ENCODE results near the gene SECTM1.

The SECTM1 gene

DNA sequence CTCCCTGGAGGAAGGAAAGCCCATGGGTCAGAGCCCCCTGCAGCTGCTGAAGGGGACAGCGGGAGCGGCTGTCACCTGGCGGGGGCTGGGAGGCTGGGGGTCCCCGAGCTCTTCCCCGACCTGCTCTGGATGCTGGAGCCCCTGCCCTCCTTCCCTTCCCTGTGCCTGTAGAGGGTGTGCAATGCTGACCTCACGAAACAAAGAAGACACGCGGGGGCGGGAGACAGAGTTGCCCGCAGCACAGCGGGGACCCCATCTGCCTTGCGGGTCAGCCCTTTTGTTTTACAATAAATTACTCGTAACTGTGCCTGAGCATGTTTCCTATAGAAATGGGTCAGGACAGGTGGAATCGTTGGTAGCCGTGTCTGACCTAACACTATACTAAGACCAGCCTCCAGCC, 6.3 kb downstream of the SECTM1 start:
- DNase-seq = no peak

DNA sequence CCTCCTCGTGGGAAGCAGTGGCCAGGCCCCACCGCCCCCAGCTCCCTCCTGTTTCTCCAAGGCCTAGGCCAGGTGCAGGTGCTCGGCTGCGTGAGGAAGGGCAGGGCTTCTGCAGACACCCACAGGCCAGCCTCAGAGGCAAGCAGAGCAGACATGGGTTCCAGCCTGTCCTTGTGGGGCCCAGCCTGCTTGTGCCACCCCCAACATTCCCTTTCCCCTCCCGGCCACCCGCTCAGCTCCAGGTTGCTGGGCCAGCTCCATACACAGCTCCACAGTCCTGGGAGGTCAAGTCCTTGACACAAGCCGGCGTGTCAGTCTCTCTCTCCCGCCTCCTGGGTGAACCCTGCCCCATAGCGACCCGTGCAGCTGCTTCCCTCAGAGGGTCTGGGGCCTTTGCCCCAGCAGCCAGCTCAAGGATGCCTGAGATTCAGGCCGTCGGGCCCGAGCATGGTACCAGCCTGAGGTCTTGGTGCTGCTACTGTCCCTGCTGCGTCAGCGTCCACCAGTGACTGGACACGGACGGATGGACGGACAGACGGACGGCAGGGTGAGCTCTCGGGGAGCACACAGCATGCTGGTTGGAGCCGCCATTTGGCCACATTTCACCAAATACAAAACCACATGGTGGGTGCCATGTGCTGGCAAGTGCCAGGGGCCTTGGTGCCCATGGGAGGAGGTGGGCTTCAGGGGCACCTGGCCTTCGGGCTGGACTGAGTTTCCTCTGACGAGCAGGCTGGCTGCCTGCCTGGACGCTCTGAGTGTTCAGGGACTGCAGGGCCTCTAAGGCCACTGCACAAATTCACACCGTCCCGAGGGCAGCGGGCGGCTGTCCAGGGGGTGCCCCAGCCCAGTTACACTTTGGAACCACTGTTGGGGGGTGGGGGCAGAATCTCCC, 8.0 kb downstream of the SECTM1 start:
- no peak for DNase-seq

- DNase-seq = no peak
These were observed 8.8 kb downstream of the SECTM1 start for GRCh38 chr17:82324566-82325285.

DNA sequence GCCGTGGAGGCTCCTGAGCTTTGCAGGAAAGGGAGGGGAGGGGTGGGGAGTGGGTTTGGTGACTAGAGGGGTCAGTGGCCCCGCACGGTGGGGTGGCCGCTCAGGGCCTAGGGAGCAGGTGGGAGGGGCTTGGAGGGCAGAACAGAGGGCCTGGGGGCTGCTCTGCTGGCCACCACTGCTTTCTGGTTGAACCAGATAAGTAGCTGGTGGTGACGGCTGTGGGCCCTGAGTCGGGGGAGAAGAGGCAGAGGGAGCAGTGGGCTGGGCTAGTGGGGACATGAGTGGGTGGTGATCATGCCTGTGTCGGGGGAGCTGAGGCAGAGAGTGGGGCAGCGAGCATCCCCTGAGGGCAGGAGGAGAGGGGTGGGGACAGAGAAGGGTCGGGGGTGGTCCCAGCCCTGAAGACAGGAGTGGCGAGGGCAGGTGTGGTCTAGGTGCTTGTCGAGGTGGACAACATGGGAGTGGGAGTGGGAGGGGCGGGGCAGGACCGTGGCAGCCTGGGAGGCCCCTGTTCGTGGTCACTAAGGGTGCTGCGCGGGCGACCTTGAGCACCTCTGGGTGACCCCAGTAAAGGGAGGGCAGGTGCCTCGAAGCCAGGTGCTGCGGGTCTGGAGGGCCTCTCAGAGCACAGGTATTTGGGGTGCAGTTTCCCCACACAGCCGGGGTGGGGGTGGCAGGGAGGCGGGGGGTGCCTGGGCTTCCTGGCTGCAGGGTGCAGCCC, 9.9 kb downstream of the SECTM1 start:
- no peak for DNase-seq

DNA sequence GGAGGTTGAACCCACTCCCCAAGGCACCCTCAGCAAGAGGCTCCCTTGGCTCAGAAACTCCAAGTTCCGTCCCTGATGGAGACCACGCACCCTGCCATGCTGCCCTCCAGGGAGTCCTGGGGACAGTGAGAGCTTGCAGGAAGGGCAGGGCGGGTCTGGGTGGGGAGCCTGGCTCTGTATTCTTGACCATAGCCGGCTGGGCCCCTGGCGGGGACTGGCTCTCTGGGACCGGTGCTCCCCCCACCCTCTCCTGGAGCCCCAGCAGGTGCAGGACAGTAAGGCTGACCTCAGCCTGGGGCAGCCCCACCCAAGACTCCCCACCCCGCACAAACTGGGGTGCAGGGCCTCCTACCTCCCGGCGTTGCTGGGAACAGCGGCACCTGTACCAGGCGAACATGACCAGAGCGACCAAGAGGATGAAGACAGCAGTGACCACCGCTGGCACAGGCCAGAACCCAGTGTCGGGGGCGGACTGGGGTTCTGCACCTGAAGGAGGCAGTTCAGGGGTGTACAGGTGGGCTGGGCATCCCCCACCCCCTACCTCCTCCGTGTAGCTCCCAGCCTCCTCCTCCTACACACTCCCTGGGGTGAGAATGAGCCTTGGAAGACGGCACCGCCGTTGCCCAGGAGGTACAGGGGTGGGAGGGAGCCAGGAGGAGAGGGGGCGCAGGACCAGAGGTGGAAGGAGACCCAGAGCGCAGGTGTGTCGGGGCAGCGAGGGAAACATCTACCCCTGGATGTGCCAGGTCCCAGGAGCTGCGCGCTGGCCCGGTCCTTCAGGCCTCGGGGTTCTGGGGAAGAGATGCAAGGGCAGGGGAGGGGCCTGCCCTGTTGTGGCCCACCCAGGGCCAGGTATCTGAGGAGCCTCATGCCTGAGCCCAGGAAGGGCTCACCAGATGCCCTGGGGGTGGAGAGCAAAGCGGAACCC, 10.8 kb downstream of the SECTM1 start:
- no peak for DNase-seq

GRCh38 chr17:82321947-82322466, 11.6 kb downstream of the SECTM1 start:
- DNase-seq = no peak

- peak; percentile 31 to 41 for DNase-seq
These were observed 12.3 kb downstream of the SECTM1 start for GRCh38 chr17:82320956-82321927.

- no peak for DNase-seq
These were observed 13.3 kb downstream of the SECTM1 start for GRCh38 chr17:82320140-82320840.

- no peak for DNase-seq
These were observed 13.9 kb downstream of the SECTM1 start for GRCh38 chr17:82319619-82320062.

DNA sequence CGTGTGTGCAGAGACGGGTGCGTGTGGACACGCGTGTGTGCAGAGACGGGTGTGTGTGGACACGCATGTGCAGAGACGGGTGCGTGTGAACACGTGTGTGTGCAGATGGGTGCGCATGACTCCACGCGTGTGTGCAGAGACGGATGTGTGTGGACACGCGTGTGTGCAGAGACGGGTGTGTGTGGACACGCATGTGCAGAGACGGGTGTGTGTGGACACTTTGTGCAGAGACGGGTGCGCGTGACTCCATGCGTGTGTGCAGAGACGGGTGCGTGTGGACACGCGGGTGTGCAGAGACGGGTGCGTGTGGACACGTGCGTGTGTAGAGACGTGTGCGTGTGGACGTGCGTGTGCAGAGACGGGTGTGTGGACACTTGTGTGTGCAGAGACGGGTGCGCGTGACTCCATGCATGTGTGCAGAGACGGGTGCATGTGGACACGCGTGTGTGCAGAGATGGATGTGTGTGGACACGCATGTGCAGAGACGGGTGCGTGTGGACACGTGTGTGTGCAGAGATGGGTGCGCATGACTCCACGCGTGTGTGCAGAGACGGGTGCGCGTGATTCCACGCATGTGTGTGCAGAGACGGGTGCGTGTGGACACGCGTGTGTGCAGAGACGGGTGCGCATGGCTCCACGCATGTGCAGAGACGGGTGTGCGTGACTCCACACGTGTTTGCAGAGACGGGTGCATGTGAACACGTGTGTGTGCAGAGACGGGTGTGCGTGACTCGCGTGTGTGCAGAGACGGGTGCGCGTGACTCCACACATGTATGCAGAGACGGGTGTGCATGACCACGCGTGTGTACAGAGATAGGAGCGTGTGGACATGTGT, 14.6 kb downstream of the SECTM1 start:
- no peak for DNase-seq

DNA sequence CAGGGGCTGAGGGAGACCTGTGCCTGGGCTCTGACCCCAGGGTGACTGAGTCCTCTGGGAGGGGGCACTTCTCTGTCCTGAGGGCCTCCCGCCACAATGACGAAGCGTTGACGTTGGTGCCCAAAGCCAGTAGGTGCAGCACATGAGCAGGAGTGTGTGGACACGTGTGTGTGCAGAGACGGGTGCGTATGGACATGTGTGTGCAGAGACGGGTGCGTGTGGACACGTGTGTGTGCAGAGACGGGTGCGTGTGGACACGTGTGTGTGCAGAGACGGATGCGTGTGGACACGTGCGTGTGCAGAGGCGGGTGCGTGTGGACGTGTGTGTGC, 15.4 kb downstream of the SECTM1 start:
- DNase-seq = no peak

DNA sequence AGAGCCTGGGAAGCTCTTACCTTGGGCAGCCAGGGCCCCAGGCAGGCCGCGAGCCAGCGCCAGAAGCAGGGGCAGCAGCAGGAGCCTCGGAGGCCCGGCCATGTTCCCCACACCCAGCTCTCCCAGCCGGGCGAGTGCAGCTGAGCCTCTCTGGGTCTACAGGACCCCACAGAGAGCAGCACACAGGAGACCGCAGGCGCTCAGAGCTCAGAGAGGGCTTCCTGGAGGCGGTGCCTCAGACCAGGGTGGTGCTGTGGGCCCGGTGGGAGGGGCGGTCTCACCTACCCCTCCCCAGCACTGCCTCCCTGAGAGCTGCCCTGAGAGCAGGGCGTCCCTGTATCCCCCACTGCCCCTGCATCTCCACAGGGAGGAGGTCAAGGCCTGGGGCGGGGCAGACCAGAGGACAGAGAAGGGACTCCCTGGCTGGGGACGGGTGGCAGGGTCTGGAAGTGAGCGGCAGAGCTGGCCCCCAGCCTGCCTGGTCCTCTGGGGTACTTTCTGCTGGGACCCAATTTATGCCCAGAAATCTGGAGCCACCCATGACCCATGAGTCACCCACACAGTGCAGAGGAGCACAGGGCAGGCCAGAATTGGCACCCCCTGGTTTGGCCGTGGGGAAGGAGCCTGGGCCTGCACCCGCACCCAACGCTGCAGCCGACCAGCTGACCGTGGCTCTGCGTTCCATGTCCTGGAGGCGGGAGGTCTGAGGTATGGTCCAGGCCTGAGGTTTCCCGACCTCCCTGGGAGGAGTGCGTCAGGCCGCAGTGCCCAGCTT, 16.0 kb downstream of the SECTM1 start, which contains the start of gene CD7:
CD7 (minus strand) TSS at position 215 of the 775 bp plus-strand sequence; CDS start at position 102, 113 bp downstream.
- DNase-seq = no peak

- no peak for DNase-seq
These were observed 16.7 kb downstream of the SECTM1 start for GRCh38 chr17:82316651-82317393.

GRCh38 chr17:82315703-82316358, 17.7 kb downstream of the SECTM1 start:
- DNase-seq = no peak

DNA sequence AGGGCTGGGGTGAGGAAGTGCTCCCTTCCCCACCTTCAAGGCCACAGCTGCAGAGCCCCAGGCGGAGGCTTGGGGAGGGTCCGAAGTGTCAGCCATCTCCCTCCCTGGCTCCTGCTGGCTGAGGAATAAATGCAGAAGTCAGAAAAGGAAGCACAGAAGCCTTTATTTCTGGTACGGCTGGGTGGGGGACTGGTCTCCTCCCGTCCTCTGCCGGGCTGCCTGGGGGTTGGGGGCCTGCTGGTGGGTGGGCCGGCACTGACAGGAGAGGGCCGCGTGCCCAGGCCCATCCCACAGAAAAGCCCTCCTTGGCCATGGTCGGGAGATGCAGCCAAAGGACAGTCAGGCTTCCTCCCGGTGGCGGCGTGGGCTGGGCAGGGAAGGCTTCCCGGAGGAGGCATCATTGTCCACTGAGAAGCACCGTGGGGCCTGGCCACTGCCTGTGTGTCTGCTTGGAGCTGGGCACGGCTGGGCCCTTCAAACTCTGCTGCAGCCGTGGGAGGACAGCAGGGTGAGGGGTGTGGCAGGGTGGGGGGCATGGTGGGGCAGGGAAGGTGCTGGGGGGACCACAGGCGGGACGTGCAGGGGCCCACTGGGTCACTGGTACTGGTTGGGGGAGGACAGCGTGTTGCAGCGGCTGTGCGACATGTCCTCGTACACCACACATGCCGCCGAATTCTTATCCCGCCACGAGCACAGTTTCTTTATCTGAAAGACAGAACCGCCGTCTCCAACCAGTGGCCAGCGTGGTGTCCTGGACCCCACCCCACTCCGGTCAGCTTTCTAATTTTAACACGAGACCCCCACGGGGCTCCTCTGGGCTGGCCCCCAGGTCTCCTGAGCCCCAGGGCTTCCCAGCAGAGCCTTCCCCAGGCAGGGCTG, 18.6 kb downstream of the SECTM1 start:
- DNase-seq = peak in 1 of 2 donors; percentile 29

Data from inflammatory macrophage treated with lipopolysaccharide for 1 hour (primary cell).